HepG2 (cell line): ENCODE results near the gene ABI3BP. TPM values are rescaled to one million over a fixed set of nuclear protein-coding genes. Genes with fewer than 3 reads are reported as not detected.
A peak's percentile ranks its signal among the peaks of the same experiment; 100 is the strongest.

ENCODE experiments used
- ATF1 ChIP-seq: IDR thresholded peaks from 2 replicates; pipeline ENCODE4 v1.6.1; 2016; ENCODE audit warnings: mild to moderate bottlenecking, control low read depth
- CBFB ChIP-seq: sonication (generic); formaldehyde crosslinking; IDR thresholded peaks from 2 replicates; pipeline ENCODE4 v1.4.0; 2020; ENCODE audit warnings: missing genetic modification reagents
- CERS6 ChIP-seq: sonication (generic); formaldehyde crosslinking; IDR thresholded peaks from 2 replicates; pipeline ENCODE4 v1.5.0; 2020; ENCODE audit warnings: missing genetic modification reagents
- CREB1 ChIP-seq, 2 experiments: fragments of 450-650 bp in 1 of 2; IDR thresholded peaks; 2 replicates each; pipeline ENCODE4 v1.6.1; 2016 to 2017; ENCODE audit warnings: control low read depth in 1 of 2, mild to moderate bottlenecking in 1 of 2, missing compliant biosample characterization in 1 of 2, missing genetic modification characterization in 1 of 2
- CREBL2 ChIP-seq: sonication (generic); formaldehyde crosslinking; IDR thresholded peaks from 2 replicates; pipeline ENCODE4 v1.8.1; 2023; ENCODE audit warnings: missing genetic modification reagents, mild to moderate bottlenecking, borderline replicate concordance
- DR1 ChIP-seq: sonication (generic); formaldehyde crosslinking; IDR thresholded peaks from 2 replicates; pipeline ENCODE4 v1.8.0; 2021; ENCODE audit warnings: mild to moderate bottlenecking, missing genetic modification reagents, inconsistent platforms
- HNRNPH1 ChIP-seq: fragments of 200-400 bp; formaldehyde crosslinking; optimal IDR thresholded peaks from 2 replicates; pipeline ENCODE3; 2017; ENCODE audit warnings: mild to moderate bottlenecking, low read depth, low read length
- HOXA9 ChIP-seq: sonication (generic); formaldehyde crosslinking; IDR thresholded peaks from 2 replicates; pipeline ENCODE4 v1.8.1; 2022; ENCODE audit warnings: missing genetic modification reagents, mild to moderate bottlenecking, moderate library complexity, borderline replicate concordance
- KDM2A ChIP-seq: sonication (generic); formaldehyde crosslinking; IDR thresholded peaks from 2 replicates; pipeline ENCODE4 v1.4.0; 2020; ENCODE audit warnings: low read depth, missing genetic modification reagents, borderline replicate concordance
- KDM4B ChIP-seq: sonication (generic); formaldehyde crosslinking; IDR thresholded peaks from 2 replicates; pipeline ENCODE4 v1.4.0; 2020; ENCODE audit warnings: missing genetic modification reagents
- MYPOP ChIP-seq: sonication (generic); formaldehyde crosslinking; IDR thresholded peaks from 2 replicates; pipeline ENCODE4 v1.8.1; 2023; ENCODE audit warnings: mild to moderate bottlenecking, moderate library complexity, missing genetic modification reagents
- RBM39 ChIP-seq: fragments of 200-400 bp; formaldehyde crosslinking; IDR thresholded peaks from one replicate; pipeline ENCODE4 v1.6.1; 2018; ENCODE audit warnings: antibody characterized with exemption, mild to moderate bottlenecking, low read depth, low read length; ENCODE audit not compliant: poor library complexity, severe bottlenecking
- SAFB2 ChIP-seq: sonication (generic); formaldehyde crosslinking; IDR thresholded peaks from 2 replicates; pipeline ENCODE4 v1.5.1; 2020; ENCODE audit warnings: missing genetic modification reagents, low read depth, mild to moderate bottlenecking, borderline replicate concordance
- SNAPC5 ChIP-seq: sonication (generic); formaldehyde crosslinking; IDR thresholded peaks from 2 replicates; pipeline ENCODE4 v1.8.1; 2023; ENCODE audit warnings: mild to moderate bottlenecking, missing genetic modification reagents, borderline replicate concordance
- TBL1XR1 ChIP-seq: fragments of 150-350 bp; IDR thresholded peaks from 2 replicates; pipeline ENCODE4 v1.6.1; 2014; ENCODE audit warnings: borderline replicate concordance, low read length; ENCODE audit not compliant: partially characterized antibody
- TRAFD1 ChIP-seq: sonication (generic); formaldehyde crosslinking; IDR thresholded peaks from 2 replicates; pipeline ENCODE4 v1.5.1; 2020; ENCODE audit warnings: missing genetic modification reagents, mild to moderate bottlenecking, borderline replicate concordance
- XBP1 ChIP-seq: sonication (generic); formaldehyde crosslinking; IDR thresholded peaks from 2 replicates; pipeline ENCODE4 v1.5.0; 2020; ENCODE audit warnings: missing genetic modification reagents
- ZBTB20 ChIP-seq: sonication (generic); formaldehyde crosslinking; IDR thresholded peaks from 2 replicates; pipeline ENCODE4 v1.8.1; 2023; ENCODE audit warnings: missing genetic modification reagents, low read depth, mild to moderate bottlenecking, borderline replicate concordance
- ZFP36L2 ChIP-seq: sonication (generic); formaldehyde crosslinking; IDR thresholded peaks from 2 replicates; pipeline ENCODE4 v1.4.0; 2020; ENCODE audit warnings: missing genetic modification reagents
- ZNF430 ChIP-seq: sonication (generic); formaldehyde crosslinking; IDR thresholded peaks from 2 replicates; pipeline ENCODE4 v1.9.0; 2021; ENCODE audit warnings: mild to moderate bottlenecking, missing genetic modification reagents
- ZNF580 ChIP-seq: IDR thresholded peaks from 2 replicates; pipeline ENCODE4 v1.6.1; 2016; ENCODE audit warnings: low read depth, borderline replicate concordance
- ZNF652 ChIP-seq: IDR thresholded peaks from 2 replicates; pipeline ENCODE4 v1.6.1; 2016; ENCODE audit warnings: low read depth, borderline replicate concordance
- ZSCAN29 ChIP-seq: sonication (generic); formaldehyde crosslinking; conservative IDR thresholded peaks from 2 replicates; pipeline ENCODE4 v1.4.0; 2020; ENCODE audit warnings: mild to moderate bottlenecking, missing genetic modification reagents
- polyA plus RNA-seq, 8 experiments: library from polyadenylated mRNA; depleted of rRNA in 3 of 8; stranded (reverse) in 7 of 8; unstranded in 1 of 8; fragments of >200 nt; fragmentation: Illumina TruSeq in 4 of 8; extraction: Trizol in 4 of 8; gene quantifications; 2 replicates each; pipeline versions ENCODE4 v1.2.1 to v1.2.3, GENCODE V29; 2011 to 2016; ENCODE audit warnings: low read depth in 4 of 8, missing spikeins in 1 of 8, mixed read lengths in 1 of 8; ENCODE audit not compliant: insufficient read depth in 1 of 8
- total RNA-seq, 5 experiments: library from RNA; depleted of rRNA; stranded (reverse); fragments of >200 nt; fragmentation: Illumina TruSeq; extraction: Trizol; gene quantifications; 2 replicates each; pipeline ENCODE4 v1.2.3, GENCODE V29; 2016; ENCODE audit warnings: low read depth in 1 of 5

Gene ABI3BP
- total and polyA plus RNA-seq, 2 of the 13 experiments (the other 11 are each of a cell fraction or from before 2014, with no cell fraction given): not detected

GRCh38 chr3:100708989-100709841, 284.0 kb downstream of the ABI3BP start, which contains the start of gene TFG (continued):
- TF ChIP-seq KDM2A (peak; percentile 86), HNRNPH1 (no peak), ZFP36L2 (CRISPR knock-in tag) (0 out of 2 replicates have a peak, but pooled peaks have one; percentile 57), CREB1 (IDR thresholded peaks at IDR 0.05) (peak; percentile 88), CREB1 (CRISPR knock-in tag; IDR thresholded peaks at IDR 0.05) (peak; percentile 91), CBFB (CRISPR knock-in tag) (0 out of 2 replicates have a peak, but pooled peaks have one; percentile 12), CREBL2 (CRISPR knock-in tag) (no peak; the same call in 1 of the 2 replicates), ZSCAN29 (CRISPR knock-in tag) (peak; percentile 50; the same call in 1 of the 2 replicates), MYPOP (CRISPR knock-in tag) (0 out of 2 replicates have a peak, but pooled peaks have one; percentile 45), ZBTB20 (no peak), ATF1 (CRISPR knock-in tag) (peak; percentile 62; the same call in 1 of the 2 replicates), KDM4B (CRISPR knock-in tag) (no peak), CERS6 (no peak), ZNF580 (CRISPR knock-in tag) (peak; percentile 59; the same call in 1 of the 2 replicates), HOXA9 (CRISPR knock-in tag) (peak; percentile 89; the same call in 1 of the 2 replicates), TRAFD1 (CRISPR knock-in tag) (no peak), RBM39 (peak; percentile 15), XBP1 (CRISPR knock-in tag) (no peak), SAFB2 (CRISPR knock-in tag) (peak; percentile 54; the same call in 1 of the 2 replicates), SNAPC5 (no peak; the same call in 1 of the 2 replicates), TBL1XR1 (no peak), ZNF652 (CRISPR knock-in tag) (no peak), ZNF430 (CRISPR knock-in tag) (peak; percentile 85; the same call in 1 of the 2 replicates), DR1 (CRISPR knock-in tag) (0 out of 2 replicates have a peak, but pooled peaks have one; percentile 76)
